VCaP (cell line): ENCODE measurements around the gene SCIN.
"Not testable (repeated sequence)": the region's sequence is repeated elsewhere in the genome, so short reads cannot be mapped to it uniquely, and the experiment has no call there.

ENCODE experiments used
- H3K27ac ChIP-seq: fragments of 450-650 bp; 2 replicates; pipeline ENCODE4 v1.5.1; 2017
- TF ChIP-seq, protein P1 (sequence below): fragments of 450-650 bp; conservative IDR thresholded peaks from 2 replicates; pipeline ENCODE4 v1.5.1; 2017; ENCODE audit warnings: mild to moderate bottlenecking, moderate library complexity

Gene SCIN

GRCh38 chr7:12670743-12671520, 100.4 kb downstream of the SCIN start:
- TF ChIP-seq, protein P1, sequence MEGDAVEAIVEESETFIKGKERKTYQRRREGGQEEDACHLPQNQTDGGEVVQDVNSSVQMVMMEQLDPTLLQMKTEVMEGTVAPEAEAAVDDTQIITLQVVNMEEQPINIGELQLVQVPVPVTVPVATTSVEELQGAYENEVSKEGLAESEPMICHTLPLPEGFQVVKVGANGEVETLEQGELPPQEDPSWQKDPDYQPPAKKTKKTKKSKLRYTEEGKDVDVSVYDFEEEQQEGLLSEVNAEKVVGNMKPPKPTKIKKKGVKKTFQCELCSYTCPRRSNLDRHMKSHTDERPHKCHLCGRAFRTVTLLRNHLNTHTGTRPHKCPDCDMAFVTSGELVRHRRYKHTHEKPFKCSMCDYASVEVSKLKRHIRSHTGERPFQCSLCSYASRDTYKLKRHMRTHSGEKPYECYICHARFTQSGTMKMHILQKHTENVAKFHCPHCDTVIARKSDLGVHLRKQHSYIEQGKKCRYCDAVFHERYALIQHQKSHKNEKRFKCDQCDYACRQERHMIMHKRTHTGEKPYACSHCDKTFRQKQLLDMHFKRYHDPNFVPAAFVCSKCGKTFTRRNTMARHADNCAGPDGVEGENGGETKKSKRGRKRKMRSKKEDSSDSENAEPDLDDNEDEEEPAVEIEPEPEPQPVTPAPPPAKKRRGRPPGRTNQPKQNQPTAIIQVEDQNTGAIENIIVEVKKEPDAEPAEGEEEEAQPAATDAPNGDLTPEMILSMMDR, result no peak
- no peak overlapping the region for H3K27ac ChIP-seq

GRCh38 chr7:12673436-12673835, 102.9 kb downstream of the SCIN start:
- H3K27ac ChIP-seq, result not testable (repeated sequence)

- TF ChIP-seq, protein P1, result no peak
- H3K27ac ChIP-seq, result no peak overlapping the region
These were observed 103.5 kb downstream of the SCIN start for GRCh38 chr7:12674053-12674452.

DNA sequence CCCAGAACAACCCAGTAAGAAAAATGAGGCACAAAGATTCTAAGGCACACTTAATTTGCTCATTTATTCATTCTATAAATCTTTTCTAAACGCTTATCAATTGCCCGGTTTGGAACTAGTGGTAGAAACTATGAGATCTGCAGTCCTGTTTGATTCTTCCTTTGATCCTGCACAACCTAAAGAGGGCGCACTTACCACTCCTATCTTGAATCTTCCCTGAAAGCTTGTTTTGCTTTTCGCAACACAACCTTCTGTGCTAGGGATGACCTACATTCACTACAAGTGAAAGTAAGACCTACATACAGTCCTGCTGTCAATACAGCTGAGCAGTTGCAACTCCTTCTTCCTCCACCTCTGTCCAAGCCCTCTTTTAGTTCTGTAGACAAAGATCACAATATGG, 104.3 kb downstream of the SCIN start:
- H3K27ac ChIP-seq, result no peak overlapping the region

DNA sequence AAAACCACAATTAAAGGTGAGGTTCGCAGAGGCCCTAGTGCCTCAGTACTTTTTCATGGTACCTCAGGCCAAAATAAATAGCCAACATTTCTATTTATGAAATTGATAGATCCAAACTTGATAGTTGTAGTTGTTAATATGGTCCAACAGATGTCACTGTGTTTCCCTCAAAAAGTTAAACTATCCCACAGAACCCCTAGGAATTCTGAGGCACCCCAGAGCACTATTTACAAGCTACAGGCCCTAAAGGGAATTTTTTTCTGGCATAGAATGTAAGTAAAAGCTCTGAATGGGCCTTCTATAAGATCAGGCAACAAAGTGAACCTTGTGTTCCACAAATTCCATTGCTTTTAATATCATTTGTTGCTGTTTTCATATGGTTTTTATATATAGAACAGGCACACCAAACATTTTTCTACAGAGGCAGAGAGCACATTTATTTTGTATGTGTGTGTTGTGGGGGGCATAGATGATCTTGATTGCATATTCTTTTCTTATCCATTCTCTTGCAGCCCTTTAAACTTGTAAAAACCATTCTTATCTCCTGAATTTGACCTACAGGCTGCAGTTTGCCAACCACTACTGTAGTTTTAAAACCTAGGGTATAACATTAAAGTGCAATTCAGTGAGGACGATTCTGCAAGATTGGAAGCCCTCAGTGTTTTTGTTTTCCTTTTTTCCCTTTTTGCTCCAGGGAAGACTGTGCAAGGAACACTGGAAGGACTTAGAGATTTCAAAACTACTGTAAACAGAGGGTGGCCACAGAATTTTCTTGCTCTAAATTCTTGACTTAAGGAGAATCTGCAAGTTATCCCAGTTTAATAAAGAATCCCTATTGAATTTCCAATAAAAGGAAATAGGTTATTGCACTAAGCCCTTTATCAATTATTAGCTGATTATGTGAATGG, 113.4 kb downstream of the SCIN start:
- TF ChIP-seq, protein P1, result peak; percentile 64
- no peak overlapping the region for H3K27ac ChIP-seq

More for the DNA sequence above, 104.3 kb downstream of the SCIN start:
- TF ChIP-seq, protein P1, result no peak

GRCh38 chr7:12684733-12685132, 114.2 kb downstream of the SCIN start:
- TF ChIP-seq, protein P1, result no peak

GRCh38 chr7:12685550-12685949, 115.0 kb downstream of the SCIN start:
- peak overlapping the region; percentile 93 for H3K27ac ChIP-seq

More at GRCh38 chr7:12684733-12685132, 114.2 kb downstream of the SCIN start:
- H3K27ac ChIP-seq, result peak overlapping the region; percentile 93; the same call in 1 of the 2 replicates

More at GRCh38 chr7:12685550-12685949, 115.0 kb downstream of the SCIN start:
- TF ChIP-seq, protein P1, result peak; percentile 80
